ENCODE data around the gene SMAD2. TPM values are rescaled to one million over a fixed set of nuclear protein-coding genes. Genes with fewer than 3 reads are reported as not detected.

SMAD2 gene
- total RNA-seq, 2 experiments from 2014 or later, result 40.4 to 81.1 TPM

GRCh38 chr18:47873625-47874024 is 56.8 kb downstream of the SMAD2 start:
- H3K4me3 ChIP-seq (ENCODE audit: low read depth, low read length, poor library complexity, severe bottlenecking), result no peak overlapping the region
- peaks cover 8% of the 10 kb centered on the region; the same call in 1 of the 2 replicates for H3K36me3 ChIP-seq (ENCODE audit: insufficient read depth, low read length)
- no peaks in the 10 kb centered on the region for H3K4me1 ChIP-seq (ENCODE audit: insufficient read depth, low read length, poor library complexity, severe bottlenecking)
- ChIA-PET CTCF (ENCODE audit: unreplicated experiment) (no interaction called here), POLR2A (no interaction called here)
- no peak for TF ChIP-seq EZH2phosphoT487 (IDR thresholded peaks at IDR 0.05; ENCODE audit: borderline replicate concordance, low read depth, low read length)
- TF ChIP-seq CTCF (conservative IDR thresholded peaks at IDR 0.05; ENCODE audit: low read length), result no peak
- no peak overlapping the region for H3K4me2 ChIP-seq (ENCODE audit: low read length)
- intact Hi-C loops (cut with micrococcal nuclease; ENCODE audit: unreplicated experiment), result no loop called here
- no TSS peak for BruUV-seq (replicated peaks)
- H3K9me3 ChIP-seq (ENCODE audit: low read length), result no peaks in the 10 kb centered on the region
- DNase-seq (ENCODE audit: low spot score), result no peak
- 0 out of 2 replicates have a peak, but pooled peaks cover 4% of the 10 kb centered on the region for H4K20me1 ChIP-seq (ENCODE audit: insufficient read depth, low read length)
- H3K79me2 ChIP-seq (ENCODE audit: insufficient read depth, low read depth, low read length), result no peaks in the 10 kb centered on the region
- H2AFZ ChIP-seq (ENCODE audit: low read length), result no peak overlapping the region
- H3K27ac ChIP-seq (ENCODE audit: low read depth, low read length, poor library complexity, severe bottlenecking), result no peak overlapping the region
- no peaks in the 10 kb centered on the region for H3K9me2 ChIP-seq (ENCODE audit: insufficient read depth, low read length)

- Histone ChIP-seq H3K4me2 (ENCODE audit: low read length) (no peak overlapping the region), H3K79me2 (ENCODE audit: insufficient read depth, low read depth, low read length) (no peaks in the 10 kb centered on the region), H3K36me3 (ENCODE audit: insufficient read depth, low read length) (peaks cover 16% of the 10 kb centered on the region), H3K9me2 (ENCODE audit: insufficient read depth, low read length) (no peaks in the 10 kb centered on the region), H3K9me3 (ENCODE audit: low read length) (no peaks in the 10 kb centered on the region), H3K4me3 (ENCODE audit: low read depth, low read length, poor library complexity, severe bottlenecking) (no peak overlapping the region), H4K20me1 (ENCODE audit: insufficient read depth, low read length) (0 out of 2 replicates have a peak, but pooled peaks cover 4% of the 10 kb centered on the region), H3K27ac (ENCODE audit: low read depth, low read length, poor library complexity, severe bottlenecking) (no peak overlapping the region), H2AFZ (ENCODE audit: low read length) (no peak overlapping the region), H3K4me1 (ENCODE audit: insufficient read depth, low read length, poor library complexity, severe bottlenecking) (no peaks in the 10 kb centered on the region)
- POLR2A ChIA-PET, result no interaction called here
- TF ChIP-seq CTCF (conservative IDR thresholded peaks at IDR 0.05; ENCODE audit: low read length) (no peak), EZH2phosphoT487 (IDR thresholded peaks at IDR 0.05; ENCODE audit: borderline replicate concordance, low read depth, low read length) (no peak)
- CTCF ChIA-PET (ENCODE audit: unreplicated experiment), result no interaction called here
- BruUV-seq (replicated peaks), result no TSS peak
- DNase-seq (ENCODE audit: low spot score), result no peak
- intact Hi-C loops (cut with micrococcal nuclease; ENCODE audit: unreplicated experiment), result no loop called here
Measured at GRCh38 chr18:47872426-47872825, 58.0 kb downstream of the SMAD2 start.

GRCh38 chr18:47871288-47871687 is 59.2 kb downstream of the SMAD2 start:
- Histone ChIP-seq H3K9me3 (ENCODE audit: low read length) (no peaks in the 10 kb centered on the region), H3K4me1 (ENCODE audit: insufficient read depth, low read length, poor library complexity, severe bottlenecking) (no peaks in the 10 kb centered on the region), H3K9me2 (ENCODE audit: insufficient read depth, low read length) (no peaks in the 10 kb centered on the region), H2AFZ (ENCODE audit: low read length) (no peak overlapping the region), H3K36me3 (ENCODE audit: insufficient read depth, low read length) (peaks cover 21% of the 10 kb centered on the region), H4K20me1 (ENCODE audit: insufficient read depth, low read length) (0 out of 2 replicates have a peak, but pooled peaks cover 4% of the 10 kb centered on the region), H3K79me2 (ENCODE audit: insufficient read depth, low read depth, low read length) (no peaks in the 10 kb centered on the region), H3K4me3 (ENCODE audit: low read depth, low read length, poor library complexity, severe bottlenecking) (no peak overlapping the region), H3K4me2 (ENCODE audit: low read length) (no peak overlapping the region), H3K27ac (ENCODE audit: low read depth, low read length, poor library complexity, severe bottlenecking) (no peak overlapping the region)
- no TSS peak for BruUV-seq (replicated peaks)
- TF ChIP-seq EZH2phosphoT487 (IDR thresholded peaks at IDR 0.05; ENCODE audit: borderline replicate concordance, low read depth, low read length) (no peak), CTCF (conservative IDR thresholded peaks at IDR 0.05; ENCODE audit: low read length) (no peak)
- DNase-seq (ENCODE audit: low spot score), result no peak
- ChIA-PET POLR2A (interaction anchor here (0.8 kb wide), 1 partner anchor 105 kb away, joined by 3 read pairs; no protein-coding TSS in a partner anchor), CTCF (ENCODE audit: unreplicated experiment) (no interaction called here)
- intact Hi-C loops (cut with micrococcal nuclease; ENCODE audit: unreplicated experiment), result no loop called here
